IPS-11a (cell line): ENCODE data around the gene S100A10.

ENCODE experiments used
- H3K4me3 ChIP-seq: one replicate; pipeline ENCODE4 v1.5.1; 2013; ENCODE audit warnings: low read depth, low read length, control low read depth

Gene S100A10

DNA sequence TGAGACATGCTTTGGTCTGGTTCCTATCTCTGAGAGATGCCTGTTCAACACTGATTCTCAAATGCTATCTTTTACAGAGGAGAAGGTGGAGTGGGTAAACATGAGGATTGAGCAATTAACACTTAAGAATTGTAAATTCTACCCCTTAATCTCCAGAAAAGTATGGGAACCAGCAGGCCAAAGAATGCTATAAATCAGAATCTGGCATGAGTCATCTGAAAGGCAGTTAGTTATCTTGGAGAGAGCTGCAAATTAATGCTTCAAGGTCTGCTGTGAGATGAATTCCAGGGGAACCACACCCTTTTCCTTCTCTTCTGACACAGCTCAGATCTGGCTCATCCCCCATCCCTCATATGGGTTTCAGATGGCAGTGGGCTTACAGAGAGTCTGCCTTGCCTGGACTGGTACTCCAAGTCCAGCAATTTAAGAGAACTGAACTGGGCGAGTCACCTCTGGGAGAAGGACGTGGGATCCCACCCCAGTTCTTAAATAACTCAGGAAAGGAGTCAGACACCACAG is 5.2 kb downstream of the S100A10 start:
- H3K4me3 ChIP-seq = no peak overlapping the region

DNA sequence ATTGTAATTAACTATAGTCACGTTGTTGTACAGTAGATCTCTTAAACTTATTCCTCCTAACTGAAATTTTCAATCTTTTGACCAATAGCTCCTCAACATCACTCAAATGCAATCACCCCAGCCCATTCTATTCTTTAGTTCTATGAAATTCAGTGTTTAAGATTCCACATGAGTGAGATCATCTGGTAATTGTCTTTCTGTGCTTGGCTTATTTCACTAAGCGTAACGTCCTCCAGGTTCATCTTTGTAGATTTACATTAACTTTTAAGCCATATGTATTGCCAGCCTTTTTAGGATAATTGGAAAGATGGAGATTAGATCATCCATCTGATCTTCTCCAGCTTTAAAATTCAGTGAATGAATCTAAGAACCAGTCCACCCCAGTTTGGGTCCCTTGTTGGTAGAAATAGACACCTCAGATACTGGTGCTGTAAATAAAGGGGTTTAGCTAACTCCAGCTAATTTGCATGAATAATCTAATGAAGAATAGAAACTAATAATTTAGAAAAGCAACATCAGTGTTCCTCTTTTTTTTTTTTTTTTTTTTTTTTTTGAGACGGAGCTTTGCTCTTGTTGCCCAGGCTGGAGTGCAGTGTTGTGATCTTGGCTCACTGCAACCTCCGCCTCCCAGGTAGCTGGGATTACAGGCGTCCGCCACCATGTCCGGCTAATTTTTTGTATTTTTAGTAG is 7.0 kb downstream of the S100A10 start:
- H3K4me3 ChIP-seq = no peak overlapping the region

DNA sequence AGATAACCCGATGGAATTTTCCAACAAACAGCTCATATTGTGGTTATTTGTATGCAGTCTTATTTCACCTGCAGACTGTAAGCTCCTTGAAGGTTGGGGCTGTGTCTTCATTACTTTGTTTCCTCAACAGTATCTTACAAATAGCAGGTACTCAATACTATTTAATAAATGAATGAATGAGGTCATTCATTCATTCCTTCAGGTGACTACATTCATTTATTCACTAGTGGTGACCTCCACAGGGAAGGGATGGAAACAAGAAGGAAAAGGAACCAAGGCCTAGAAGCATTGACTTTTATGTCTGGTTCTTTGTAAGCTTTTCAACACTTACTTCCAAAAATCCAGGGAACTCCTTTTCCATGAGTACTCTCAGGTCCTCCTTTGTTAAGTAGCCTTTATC is 7.9 kb downstream of the S100A10 start:
- no peak overlapping the region for H3K4me3 ChIP-seq

DNA sequence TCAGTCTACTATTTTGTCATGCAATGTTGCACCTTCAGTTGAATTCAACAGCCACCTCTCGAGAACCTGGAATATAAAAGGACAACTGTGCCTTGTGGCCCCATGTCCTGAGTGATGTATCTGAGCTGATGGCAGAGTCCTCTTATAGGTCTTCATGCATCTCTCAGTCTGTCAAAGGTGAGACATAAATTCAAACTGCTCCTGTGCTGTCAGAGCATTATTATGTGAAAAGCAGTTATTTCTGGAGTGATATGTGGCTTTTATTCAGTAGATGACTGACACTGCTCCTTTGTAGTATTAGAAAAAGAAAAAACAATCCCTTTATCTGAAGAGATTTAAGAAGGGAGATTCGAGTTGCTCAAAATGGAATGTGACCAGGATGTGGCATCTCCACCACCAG is 8.4 kb downstream of the S100A10 start:
- H3K4me3 ChIP-seq = no peak overlapping the region

DNA sequence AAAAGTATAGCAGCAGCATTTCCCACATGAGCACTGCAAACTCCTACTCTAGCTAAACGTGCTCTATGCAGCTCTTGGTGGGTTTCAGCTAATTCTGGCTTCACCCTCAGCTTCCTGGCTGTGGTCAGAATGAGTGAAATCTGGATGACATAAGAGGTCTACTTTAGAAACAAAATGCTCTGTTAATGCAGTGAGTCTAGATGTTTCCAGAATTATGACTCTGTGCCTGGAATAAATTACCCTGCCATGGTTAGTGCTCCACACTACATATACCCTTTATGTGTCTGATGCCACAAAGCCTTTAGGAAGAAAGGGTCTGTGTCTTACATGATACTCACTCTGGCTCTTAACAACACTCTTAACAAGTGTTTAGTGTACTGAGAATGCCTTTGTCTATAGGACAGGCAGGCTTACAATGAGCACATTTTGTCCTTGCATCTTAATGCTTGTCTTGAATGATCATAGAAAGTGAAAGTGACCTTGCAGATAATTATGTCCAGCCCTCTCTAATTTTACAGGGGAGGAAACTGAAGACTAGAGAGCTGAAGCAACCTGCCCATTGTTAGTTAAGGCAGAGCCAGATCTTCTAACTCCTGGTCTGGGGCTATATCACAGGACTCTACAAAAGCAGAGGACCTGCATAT is 9.2 kb downstream of the S100A10 start:
- H3K4me3 ChIP-seq = no peak overlapping the region

DNA sequence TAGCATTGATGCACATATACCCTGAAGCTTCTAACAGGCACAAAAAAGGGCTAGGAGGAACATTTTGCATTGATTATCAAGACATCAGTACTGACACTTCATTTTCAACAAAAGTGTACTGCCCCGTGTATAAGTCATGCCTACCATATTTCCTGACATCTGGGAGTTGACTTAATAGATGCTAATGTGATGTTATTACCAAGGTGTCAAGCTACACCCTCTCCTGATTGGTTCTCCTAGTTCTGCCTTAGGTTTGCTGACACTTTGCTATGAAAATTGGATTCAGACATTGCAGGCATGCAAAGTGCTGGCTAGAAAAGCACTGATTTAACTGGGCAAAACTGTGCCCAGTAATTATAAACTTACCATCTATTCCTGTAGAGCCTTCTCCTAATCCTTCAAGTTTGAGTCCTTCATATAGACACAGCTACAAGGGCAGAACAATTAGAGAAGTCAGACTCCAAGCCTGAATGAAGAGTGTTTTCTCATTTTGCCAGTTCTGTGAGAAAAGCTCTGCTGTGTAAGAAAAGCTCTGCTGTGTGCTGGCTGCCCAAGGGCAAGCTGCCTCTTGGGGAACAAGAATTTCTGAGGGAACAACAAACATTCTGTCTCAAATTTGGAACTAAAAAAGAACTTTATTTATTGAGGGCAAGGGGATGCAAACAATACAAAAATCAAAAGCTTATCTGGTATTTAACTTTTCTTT is 11.2 kb downstream of the S100A10 start:
- no peak overlapping the region for H3K4me3 ChIP-seq

DNA sequence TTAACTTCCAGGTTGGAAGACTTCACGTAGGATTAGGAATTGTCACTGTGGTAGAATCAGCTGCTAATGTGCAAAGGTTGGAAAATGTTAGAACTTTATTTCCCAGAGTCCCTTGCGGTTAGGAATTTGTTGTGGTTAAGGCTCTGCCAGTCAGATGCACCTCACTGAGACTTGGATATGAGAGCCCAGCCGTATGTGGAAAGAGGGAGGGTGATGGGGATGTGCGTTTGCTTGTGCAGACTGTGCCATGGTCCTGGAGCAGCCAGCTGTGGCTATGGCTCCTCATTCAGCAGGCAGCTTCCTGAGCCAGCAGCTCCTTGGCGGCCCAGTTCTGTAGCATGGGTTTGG is 12.5 kb downstream of the S100A10 start:
- no peak overlapping the region for H3K4me3 ChIP-seq

DNA sequence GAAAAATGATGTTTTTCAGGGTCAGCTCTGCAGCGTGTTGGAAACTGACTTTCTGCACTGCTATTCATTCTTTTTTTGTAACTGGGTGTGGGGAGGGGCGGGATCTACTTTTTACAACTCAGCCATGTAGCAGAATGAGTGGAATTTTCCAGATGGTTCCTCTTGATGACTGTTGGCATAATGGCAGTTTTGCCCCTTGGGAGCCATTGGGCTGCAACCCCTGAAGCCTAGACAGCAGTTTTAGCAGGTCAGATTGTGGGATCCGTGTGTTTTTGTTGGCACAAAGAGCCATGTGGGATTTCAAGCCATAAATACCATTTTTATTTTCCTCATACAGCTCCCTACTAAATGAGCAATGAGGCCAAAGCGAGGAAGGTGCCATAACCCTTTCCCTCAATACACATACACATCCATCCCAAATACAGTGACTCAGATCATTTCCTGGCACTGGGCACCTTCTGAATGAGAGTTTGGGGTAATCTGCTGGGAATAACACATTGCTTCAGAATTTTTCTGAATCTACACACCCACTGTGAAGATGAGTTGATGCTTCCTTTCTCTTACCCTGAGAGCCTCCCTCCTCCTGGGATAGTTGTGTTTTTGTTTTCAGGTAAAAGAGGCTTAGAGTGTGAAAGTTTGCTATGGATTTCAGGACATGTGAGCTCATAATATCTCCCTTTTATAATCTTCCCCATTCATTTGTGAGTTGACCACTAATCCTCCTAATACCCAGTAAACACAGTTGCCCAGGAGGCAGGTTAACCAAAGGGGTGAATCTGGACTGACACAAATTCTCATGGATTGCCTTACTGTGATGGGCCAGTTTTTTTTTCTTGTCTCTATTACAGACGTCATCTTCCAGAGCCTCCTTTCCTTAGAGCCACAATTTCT is 13.1 kb downstream of the S100A10 start:
- H3K4me3 ChIP-seq = no peak overlapping the region

DNA sequence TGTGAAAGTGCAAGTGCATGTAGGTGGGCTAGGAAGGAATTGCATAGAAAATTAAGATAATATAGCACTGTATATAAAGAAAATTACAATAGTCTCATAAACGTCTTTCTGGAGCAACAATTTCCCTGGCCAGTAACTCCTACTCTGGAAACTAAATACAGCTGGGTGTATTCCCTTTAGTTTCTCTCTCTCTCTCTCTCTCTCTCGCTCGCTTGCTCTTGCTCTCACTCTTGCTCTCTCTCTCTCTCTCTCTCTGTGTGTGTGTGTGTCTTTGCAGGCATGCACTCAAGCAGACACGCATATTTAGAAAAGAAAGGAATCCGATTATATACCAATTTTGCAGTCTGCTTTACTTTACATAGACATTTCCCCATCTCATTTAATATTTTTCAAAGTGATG is 14.7 kb downstream of the S100A10 start:
- H3K4me3 ChIP-seq = no peak overlapping the region

DNA sequence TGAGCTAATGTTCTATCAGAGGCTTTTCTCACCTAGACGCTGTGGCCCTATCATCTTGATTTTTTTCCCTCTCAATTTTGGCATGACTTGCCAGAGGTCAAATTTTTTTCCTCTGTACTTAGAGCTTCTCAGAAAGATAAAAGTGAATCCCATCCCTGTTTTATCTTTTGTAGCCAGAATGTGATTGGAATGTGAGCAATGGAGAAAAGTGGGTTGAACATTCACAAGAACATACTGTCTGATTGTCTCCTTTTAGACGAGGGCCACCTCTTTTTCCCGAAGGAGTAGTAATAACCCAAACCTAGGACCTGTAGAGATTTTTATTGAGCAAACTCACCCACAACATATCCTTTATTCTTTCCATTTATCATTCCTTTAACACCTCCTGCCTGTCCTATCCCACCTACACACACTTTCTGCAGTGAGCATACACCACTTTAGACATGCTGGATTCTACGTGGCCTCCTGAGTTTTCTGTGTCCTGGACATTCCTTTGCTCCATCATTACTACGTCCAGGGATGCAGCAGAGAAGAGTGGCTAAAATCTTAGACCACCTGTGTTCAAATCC is 15.9 kb downstream of the S100A10 start:
- no peak overlapping the region for H3K4me3 ChIP-seq

DNA sequence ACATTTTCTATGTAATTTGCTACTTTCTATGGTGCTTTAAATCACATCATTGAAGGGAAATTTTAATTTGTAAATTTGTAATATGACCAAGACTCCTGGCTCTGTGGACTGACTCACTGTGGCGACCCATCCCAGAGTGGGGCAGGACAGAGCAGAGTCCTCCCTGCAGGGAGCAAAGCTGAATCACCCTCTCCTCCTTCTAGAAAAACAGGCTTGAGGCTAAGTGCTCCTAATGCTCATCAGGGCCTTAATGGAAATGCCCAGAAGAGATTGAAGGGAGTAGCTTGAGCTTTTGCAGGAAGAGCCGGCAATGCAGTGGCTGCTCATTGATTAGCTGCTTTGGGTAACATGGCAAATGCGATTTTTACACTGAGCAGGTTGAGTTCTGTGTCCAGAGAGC is 16.8 kb downstream of the S100A10 start:
- no peak overlapping the region for H3K4me3 ChIP-seq

DNA sequence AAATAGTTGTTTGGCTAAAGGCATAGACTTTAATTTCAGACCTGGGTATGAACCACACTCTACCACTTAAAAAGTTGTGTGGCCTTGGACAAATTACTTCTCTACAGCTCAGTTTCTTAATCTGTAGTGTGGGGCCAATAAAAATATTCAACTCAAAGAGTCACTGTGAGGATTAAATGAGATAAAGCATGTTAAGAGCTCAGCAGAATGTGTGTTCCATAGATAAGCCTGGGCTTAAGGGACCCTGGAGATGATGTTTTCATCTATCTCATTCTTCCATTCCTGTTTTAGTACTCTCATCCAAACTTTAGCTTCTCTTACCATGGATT is 17.7 kb downstream of the S100A10 start:
- H3K4me3 ChIP-seq = no peak overlapping the region

DNA sequence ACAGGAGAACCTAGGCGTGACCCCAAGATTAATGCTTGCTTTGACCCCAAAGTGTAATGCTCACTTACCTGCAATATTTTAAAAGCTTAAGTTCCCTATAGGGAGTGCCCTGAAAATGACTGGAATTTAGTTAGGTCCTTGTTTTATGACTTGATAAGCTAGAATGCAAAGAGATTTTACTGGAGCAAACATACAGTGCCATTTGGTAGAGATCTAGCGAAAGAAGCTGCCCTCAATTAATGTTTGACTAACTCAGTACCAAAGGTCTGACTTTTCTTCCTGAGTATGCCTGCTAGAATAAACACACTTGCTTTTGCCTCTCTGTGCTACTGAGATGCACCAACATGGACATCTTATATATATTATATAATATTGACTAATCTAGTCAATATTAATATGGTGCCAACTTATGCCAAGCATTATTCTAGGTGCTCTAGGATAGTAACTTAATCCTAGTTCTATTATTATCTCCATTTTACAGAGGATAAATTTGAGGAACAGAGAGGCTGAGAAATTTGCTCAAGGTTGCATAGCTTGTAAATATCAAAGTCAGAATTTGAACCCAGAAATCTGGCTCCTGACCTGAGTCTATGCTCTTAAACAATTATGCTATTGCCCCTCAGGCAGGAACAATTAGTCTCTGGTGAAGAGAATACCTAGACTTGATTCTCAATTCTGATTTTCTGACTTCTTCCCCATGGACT is 18.2 kb downstream of the S100A10 start:
- no peak overlapping the region for H3K4me3 ChIP-seq

DNA sequence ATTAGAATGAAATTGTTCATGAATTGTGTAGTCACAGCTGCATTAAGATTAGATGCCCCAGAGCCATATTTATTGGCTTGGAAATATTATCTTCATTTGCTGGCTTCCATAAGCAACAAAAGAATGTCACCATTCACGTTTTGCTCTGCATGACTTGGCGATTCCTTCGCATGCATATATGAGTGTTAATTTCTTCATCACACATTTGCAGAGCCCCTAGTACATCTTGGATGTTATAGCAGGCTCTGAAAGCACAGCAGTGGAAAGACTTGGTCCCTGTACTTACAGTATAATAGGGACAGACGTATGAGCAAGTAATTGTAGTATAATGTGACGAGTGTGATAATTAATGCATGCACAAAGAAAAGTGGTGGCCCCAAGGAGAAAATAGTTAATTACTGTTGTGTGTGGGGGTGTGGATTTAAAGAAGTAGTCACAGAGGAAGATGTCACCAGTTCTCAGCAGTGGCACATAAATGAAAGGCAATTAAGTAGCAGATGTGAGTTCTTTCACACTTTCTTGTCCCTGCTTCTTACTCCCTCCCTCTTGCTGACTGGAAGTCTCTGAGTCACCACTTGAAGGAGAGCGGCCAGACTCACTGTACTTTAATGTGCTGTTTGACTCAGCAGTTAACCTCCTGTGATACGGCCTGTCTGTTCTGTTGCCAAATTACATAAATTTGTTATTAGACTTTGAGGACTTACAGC is 21.0 kb downstream of the S100A10 start:
- H3K4me3 ChIP-seq = no peak overlapping the region

DNA sequence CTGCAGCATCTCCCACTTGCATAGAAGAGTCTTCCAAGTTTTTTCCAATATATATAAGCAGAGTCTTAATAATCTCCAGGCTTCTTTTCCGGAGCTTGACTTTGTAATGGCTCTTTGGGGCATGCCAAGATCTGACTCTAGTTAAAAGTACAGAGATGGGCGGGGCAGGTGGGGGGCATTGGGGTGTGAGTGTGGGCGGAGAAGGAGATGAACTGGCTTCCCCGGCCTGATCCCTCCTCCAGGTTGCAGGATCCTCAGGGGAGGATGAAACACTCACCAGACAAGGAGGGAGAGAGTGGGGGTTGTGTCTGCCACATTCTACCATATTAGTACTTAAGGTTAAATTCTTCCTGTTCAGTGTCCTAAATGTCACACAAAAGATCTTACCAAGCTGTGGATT is 23.0 kb downstream of the S100A10 start:
- H3K4me3 ChIP-seq = no peak overlapping the region

DNA sequence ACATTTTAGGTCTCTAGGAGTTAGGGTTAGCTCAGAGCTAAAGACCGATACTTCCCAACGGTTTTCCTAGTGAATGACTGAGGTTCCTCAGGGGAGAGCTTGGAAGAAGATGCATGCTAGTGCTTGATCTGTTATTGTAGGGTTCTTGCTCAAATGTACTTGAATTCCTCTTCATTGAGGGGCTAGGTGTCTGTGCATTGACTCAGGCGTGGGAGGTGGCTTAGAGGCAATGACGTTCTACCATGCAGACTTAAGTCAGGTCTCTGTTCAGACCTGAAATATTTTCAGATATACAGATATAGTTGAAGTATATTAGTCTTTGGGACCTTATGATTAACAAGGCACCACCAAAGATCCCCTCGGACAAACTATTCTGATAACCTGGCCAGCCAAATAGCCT is 23.5 kb downstream of the S100A10 start:
- no peak overlapping the region for H3K4me3 ChIP-seq

DNA sequence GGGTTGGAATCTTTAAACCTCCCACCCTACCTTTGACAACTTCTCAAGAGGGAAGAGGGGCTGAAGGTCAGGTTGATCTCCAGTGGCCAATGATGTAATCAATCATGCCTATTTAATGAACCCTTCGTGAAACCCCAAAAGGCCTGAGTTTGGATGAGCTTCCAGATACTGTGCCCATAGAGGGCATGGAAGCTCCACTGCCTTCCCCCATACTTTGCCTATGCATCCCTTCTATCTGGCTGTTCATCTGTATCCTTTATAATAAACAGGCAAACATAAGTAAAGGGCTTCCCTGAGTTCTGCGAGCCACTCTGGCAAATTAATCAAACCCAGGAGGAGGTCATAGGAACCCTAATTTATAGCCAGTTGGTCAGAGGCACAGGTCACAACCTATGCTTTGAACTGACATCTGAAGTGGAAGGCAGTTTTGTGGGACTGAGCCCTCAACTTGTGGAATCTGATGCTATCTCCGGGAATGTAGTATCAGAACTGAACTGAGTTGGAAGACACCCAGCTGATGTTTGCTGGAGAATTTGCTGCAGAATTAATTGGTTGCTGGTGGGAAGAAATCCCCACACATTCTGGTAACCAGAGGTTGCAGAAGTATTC is 24.8 kb downstream of the S100A10 start:
- H3K4me3 ChIP-seq = no peak overlapping the region

DNA sequence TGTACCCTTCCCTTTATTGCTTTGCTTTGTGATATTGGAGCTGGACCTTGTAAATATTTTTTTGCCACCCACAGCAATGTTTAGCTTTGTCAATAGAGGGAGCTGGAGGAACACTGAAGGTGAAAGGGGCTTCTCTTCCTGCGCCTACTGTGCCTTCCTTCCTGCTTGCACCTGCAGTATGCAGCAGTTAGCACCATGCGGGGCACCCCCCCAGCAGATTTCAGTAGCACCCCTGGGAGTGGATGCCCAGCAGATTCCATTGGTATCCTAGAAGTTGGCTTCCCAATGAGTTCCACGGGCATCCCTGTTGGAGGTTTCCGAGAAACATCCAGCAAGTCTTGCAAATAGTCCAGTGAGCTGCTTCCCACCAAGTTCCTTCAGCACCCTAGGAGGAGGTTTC is 25.6 kb downstream of the S100A10 start:
- H3K4me3 ChIP-seq = no peak overlapping the region

DNA sequence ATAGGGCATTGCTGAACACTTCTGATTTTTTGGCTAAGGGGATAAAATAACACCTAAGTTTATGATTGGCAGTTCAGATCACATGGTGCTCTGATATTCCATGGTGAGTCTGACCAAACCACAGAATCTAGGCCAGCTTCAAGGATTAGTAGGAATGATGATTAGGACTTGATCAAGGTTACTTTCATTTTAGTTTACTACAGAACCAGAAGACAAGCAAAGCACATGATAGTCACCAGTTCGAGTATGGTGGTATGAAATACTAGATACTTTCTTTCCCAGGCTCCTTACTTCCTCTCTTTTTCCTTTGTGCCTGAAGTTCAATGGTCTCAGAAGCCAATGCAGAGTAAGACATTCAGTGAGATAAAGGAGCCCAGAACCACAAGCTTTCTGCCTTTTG is 26.6 kb downstream of the S100A10 start:
- no peak overlapping the region for H3K4me3 ChIP-seq
